HG03175 (cell line): ENCODE measurements around the gene PKP3.
"Not testable (repeated sequence)": the region's sequence is repeated elsewhere in the genome, so short reads cannot be mapped to it uniquely, and the experiment has no call there.

Experiments
- ATAC-seq: cut with Tn5 transposase; IDR thresholded peaks from one replicate; pipeline ENCODE4 v1.9.1; 2021; ENCODE audit warnings: mild to moderate bottlenecking, moderate library complexity; ENCODE audit not compliant: unreplicated experiment

Gene PKP3

DNA sequence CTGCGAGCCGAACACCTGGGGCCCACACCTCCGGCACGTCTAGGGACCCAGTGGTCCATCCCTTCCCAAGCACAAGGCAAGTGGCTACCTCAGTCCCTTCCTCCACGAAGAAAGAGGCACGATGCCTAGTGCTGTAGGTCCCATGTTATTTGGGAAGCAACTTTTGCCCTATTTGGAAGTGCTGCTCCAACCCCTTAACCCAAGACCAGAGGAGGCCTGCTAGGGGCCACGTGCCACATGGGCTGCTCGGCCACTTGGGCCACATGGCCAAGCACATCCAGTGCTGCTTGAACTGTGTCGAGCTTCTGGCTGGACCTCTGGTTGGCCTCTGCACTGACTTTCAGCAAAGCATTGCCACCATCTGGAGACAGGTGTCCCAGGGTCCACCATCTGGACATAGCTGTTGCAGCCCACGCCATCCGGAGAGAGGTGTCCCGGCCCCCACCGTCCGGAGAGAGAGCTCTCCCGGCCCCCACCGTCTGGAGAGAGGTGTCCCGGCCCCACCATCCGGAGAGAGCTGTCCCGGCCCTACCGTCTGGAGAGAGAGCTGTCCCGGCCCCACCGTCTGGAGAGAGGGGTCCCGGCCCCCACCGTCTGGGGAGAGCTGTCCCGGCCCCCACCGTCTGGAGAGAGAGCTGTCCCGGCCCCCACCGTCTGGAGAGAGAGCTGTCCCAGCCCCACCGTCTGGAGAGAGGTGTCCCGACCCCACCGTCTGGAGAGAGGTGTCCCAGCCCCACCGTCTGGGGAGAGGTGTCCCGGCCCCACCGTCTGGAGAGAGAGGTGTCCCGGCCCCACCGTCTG lies 31.2 kb upstream of the PKP3 start:
- ATAC-seq: no peak

GRCh38 chr11:363443-363805 lies 30.6 kb upstream of the PKP3 start:
- ATAC-seq: not testable (repeated sequence)

DNA sequence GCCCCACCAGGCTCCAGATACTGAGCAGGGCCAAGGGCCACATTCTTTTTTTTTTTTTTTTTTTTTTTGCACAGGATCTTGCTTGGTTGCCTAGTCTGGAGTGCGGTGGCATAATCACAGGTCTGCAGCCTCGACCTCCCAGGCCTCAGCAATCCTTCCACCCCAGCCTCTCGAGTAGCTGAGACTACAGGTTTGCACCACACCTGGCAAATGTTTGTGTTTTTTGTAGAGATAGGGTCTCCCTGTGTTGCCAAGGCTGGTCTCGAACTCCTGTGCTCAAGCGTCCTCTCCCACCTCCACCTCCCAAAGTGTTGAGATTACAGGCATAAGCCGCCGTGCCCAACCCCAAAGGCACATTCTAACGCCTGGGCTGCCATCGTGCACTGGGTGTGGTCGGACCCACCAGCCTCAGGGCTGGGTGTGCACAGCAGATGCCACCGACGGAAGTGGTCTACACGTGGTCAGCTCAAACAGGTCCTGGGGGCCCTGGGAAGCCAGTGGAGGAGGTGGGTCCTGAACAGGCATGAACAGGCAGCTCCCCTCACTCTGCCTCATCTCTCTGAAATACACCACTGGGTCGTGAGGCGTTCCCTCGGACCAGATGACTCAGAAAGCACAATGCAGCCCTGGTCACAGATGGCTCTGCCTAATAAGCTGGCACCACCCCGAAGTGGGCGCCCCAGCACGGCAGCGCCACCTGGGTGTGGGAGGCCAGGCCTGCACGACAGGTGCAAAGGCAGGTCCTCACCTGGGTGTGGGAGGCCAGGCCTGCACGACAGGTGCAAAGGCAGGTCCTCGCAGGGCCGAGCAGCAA lies 29.9 kb upstream of the PKP3 start:
- no peak for ATAC-seq

DNA sequence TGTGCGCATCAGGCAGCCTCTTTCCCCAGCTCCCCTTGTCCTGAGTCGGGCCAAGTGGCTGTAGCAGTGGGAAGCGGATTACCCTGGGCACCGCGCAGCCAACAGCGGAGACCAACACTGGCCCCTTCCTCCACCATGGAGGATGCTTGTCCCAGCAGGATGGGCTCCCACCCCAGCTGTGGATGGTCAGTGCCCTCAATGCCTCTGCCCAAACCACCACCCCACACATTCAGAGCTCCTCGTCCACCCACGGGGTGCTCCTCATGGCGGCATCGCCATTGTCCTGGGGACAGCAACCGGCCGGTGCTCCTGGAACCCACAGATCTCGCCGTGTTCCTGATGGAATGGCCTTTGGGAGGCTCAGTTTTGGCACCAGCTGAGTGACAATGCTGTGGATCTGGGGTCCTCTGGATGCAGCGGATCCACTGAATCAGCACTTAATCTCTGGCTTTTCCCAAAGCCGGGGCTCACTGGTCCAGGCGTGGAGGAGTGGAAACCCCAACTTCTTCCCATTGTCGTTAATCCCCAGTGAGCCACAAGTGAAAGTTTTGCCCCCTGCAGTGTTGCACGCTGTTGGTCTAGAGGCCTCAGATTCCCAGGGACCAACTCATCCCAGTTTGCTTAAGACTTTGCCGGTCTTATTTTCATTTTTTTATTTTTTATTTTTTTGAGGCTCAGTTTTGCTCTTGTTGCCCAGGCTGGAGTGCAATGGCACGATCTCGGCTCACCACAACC lies 28.9 kb upstream of the PKP3 start:
- ATAC-seq: no peak

DNA sequence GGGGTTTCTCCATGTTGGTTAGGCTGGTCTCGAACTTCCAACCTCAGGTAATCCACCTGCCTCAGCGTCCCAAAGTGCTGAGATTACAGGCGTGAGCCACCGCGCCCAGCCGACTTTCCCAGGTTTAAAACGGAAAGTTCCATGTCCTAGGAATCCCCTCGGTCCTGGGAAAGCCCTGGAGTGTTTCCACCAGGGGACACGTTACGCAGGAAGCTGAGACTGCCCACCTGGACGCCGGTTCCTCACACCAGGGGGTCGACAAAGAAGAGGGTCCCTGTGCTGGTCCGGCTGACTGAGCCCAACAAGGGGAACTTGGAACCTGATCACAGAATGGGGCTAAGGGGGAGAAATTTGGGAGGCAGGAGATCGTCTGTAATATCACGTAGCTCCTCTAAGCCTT lies 28.2 kb upstream of the PKP3 start:
- ATAC-seq: no peak

DNA sequence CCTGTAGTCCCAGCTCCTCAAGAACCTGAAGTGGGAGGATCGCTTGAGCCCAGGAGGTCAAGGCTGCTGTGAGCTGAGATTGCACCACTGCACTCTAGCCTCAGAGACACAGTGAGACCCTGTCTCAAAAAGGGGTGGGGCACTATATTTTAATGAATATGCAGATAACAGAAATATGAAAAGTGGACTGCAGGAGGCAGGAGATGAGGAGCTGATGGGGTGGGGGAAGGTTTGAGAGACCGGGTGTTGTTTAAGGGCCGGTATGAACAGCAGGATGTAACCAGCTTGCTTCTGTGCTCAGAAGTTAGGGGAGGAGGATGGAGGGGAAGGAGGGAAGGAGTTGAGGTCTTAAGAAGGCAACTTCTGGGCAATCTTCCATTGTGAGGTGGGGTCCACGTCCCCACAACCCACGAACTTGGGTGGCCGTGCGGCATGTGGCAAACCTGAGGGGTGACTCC lies 26.0 kb upstream of the PKP3 start:
- no peak for ATAC-seq

DNA sequence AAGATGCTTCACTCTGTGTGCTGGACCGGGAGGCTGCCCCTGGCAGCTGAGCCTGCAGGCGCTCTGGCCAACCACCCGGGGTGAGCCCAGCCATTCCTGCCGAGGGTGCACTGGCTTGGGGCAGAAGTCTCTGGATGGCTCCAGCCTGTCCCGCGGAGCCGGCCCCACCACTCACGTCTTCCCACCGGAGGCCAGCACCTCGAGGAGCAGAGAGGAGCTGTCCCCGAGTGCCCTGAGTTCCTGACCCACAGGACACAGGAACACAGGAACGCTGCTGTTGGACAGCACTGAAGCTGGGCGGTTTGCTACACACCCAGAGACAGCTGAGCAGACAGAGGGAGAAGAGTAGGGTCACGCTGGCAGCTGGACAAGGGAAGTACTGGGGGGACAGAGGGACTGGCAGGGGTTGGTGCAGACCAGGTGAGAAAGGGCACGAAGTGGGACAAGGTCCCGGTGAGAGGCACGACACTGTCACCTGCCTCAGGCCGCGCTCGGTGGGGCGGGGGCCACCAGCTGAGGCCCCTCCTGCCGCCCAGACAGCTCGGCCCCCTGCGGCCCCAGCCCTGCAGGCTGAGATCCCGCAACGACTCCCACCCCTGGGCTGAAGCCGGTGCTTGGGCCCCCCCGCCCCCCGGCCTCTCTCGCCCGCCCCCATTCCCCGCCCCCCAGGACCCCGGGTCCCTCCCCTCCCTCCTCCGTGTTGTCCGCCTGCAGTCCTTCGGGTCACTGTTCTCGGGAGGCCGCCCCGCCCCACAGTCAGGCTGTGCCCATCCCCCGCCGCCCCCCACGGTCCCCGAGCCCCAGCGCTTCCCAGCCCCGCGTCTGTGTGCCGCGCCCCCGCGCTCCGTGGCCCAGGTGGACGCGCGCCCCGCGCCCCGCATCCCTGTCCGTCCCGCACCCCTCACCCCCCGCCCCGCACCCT lies 25.3 kb upstream of the PKP3 start:
- no peak for ATAC-seq

GRCh38 chr11:369336-370018 lies 24.5 kb upstream of the PKP3 start, which contains the start of gene B4GALNT4:
B4GALNT4 (plus strand) TSS chr11:369499; CDS start chr11:369804, 305 bp downstream.
- no peak for ATAC-seq

GRCh38 chr11:370070-370941 lies 23.7 kb upstream of the PKP3 start:
- ATAC-seq: no peak

DNA sequence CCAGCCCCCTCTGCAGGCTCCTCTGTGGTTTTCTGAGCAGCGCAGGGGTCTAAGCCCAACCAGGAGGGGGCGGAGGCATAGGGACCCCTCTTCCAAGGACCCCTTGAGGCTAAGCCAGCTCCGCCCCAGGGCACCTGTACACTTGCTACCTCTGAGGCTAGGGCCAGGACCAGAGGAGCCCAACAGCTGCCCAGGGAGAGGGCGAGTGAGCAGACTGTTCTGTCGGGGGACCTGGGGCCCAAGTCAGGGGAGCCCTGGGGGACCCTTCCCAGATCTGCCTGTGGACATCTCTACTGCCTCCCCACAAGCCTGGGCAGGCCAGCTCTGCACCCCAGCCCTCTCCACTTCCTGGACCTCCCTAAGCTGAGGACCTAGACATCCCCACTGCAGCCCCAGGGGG lies 23.0 kb upstream of the PKP3 start:
- ATAC-seq: no peak

- ATAC-seq: no peak
Observed at GRCh38 chr11:371716-372590, 22.1 kb upstream of the PKP3 start.

DNA sequence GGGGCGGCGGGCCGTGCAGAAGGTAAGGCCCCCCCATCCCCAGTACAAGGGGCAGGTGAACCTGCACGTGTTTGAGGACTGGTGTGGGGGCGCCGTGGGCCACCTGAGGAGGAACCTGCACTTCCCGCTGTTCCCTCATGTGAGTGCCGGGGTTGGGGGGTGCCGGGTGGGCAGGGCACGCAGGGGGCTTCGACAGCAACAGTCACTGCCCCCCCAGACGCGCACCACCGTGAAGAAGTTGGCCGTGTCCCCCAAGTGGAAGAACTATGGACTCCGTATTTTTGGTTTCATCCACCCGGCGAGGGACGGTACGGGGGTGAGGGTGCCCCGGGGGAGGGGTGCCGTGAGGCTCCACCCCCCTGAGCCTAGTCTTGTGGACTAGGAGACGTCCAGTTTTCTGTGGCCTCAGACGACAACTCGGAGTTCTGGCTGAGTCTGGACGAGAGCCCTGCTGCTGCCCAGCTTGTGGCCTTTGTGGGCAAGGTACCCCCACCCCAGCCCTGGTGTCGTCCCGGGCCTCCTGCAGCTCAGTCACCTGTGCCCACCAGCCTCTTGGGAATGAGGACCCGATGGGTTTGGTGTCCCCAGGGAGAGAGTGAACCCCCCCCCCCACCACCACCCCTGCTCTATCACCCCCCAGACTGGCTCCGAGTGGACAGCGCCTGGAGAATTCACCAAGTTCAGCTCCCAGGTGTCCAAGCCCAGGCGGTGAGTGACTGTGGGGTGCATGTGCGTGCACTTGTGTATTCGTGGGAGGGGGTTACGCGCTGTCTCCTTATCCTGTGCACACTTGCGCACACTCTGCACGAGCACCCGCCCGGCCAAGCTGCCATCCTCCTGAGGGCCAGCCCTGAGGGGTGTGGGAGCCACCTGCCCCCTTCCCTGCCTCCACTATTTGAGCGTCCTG lies 20.9 kb upstream of the PKP3 start:
- ATAC-seq: no peak

- no peak for ATAC-seq
Observed at GRCh38 chr11:373716-374551, 20.1 kb upstream of the PKP3 start.

GRCh38 chr11:375065-376025 lies 18.7 kb upstream of the PKP3 start:
- no peak for ATAC-seq
